Thyroid gland (tissue), 4 donors: ENCODE measurements around the gene S100A6.

Experiments used
- CTCF ChIP-seq, 6 experiments: fragments of 200-600 bp in 3 of 6; fragments of 450-650 bp in 3 of 6; sonication (generic) in 3 of 6; IDR thresholded peaks; one replicate each; pipeline ENCODE4 v1.5.1; 2016 to 2019; ENCODE audit warnings: antibody characterized with exemption in 6 of 6, mild to moderate bottlenecking in 2 of 6, inconsistent platforms in 1 of 6, moderate library complexity in 1 of 6
- POLR2A ChIP-seq, 2 donors: fragments of 450-650 bp; IDR thresholded peaks; one replicate each; pipeline ENCODE4 v1.6.1; 2017; ENCODE audit warnings: antibody characterized with exemption in 2 of 2, mild to moderate bottlenecking in 2 of 2, moderate library complexity in 1 of 2

DNA sequence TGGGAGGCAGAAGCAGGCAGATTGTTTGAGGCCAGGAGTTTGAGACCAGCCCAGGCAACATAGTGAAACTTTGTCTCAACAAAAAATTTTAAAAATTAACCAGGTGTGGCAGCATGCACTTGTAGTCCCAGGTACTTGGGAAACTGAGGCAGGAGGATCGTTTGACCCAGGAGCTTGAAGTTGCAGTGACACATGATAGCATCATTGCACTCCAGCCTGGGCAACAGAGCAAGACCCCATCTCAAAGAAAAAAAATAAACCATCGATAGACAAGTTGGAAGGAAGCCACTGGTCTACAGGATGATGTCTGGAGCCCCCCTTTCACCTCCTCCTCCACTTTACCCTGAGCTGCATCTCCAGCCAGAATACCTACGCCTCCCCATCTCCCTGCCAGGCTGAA, 16.5 kb downstream of the S100A6 start:
- TF ChIP-seq CTCF (IDR thresholded peaks at IDR 0.05), result no peak
- no peak for TF ChIP-seq POLR2A (IDR thresholded peaks at IDR 0.05)
